ENCODE results near the gene KCNE3.

DNA sequence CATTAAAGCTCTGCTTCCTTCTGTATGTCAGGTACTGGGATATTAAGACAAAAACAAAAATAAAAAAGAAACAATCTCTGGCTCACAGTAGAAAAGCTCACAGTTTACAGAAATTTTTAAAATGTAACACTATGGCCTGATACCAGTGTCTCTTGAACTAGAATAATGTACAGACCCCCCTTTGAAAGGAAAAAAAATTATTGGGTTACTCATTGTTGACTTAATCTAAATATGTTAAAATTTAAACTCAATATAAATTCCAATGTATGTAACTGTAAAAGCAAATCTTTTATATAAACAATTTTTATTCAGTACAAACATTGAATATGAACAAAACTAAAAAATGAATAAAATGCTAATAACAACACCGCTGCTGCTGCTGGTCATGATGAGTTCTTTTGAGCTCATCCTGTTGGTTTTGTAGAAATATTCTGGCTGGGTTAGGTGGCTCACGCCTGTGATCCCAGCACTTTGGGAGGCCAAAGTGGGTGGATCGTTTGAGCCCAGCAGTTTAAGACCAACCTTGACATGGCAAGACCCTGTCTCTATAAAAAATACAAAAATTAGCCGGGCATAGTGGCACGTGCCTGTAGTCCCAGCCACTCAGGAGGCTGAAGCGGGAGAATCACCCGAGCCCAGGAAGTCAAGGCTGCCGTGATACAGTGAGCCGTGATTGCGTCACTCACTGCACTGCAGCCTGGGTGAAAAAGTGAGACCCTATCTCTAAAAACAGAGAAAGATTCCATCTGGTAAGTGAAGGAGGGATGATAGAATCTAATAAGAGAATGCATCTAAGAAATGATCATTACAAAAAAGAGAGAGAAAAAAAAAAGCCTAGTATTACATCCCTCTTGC, 11.8 kb upstream of the KCNE3 start:
- TF ChIP-seq, protein P1, sequence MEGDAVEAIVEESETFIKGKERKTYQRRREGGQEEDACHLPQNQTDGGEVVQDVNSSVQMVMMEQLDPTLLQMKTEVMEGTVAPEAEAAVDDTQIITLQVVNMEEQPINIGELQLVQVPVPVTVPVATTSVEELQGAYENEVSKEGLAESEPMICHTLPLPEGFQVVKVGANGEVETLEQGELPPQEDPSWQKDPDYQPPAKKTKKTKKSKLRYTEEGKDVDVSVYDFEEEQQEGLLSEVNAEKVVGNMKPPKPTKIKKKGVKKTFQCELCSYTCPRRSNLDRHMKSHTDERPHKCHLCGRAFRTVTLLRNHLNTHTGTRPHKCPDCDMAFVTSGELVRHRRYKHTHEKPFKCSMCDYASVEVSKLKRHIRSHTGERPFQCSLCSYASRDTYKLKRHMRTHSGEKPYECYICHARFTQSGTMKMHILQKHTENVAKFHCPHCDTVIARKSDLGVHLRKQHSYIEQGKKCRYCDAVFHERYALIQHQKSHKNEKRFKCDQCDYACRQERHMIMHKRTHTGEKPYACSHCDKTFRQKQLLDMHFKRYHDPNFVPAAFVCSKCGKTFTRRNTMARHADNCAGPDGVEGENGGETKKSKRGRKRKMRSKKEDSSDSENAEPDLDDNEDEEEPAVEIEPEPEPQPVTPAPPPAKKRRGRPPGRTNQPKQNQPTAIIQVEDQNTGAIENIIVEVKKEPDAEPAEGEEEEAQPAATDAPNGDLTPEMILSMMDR (conservative IDR thresholded peaks at IDR 0.05 in 1 of 2, IDR thresholded peaks at IDR 0.05 in 1 of 2; ENCODE audit: extremely low read depth in 1 of 2, insufficient read depth in 1 of 2, low read depth in 1 of 2, low read length in 2 of 2) = no peak
- no peak for TF ChIP-seq EZH2 (IDR thresholded peaks at IDR 0.05; ENCODE audit: borderline replicate concordance, low read length)

Data from mammary epithelial cell (primary cell).